DOHH2 (cell line): ENCODE data around the gene SCFD2.

Source experiments
- H3F3A ChIP-seq: fragments of 200-600 bp; sonication (generic), shearing (Covaris generic); 2 replicates; pipeline ENCODE4 v1.6.0; 2016; ENCODE audit warnings: antibody characterized with exemption, mild to moderate bottlenecking; ENCODE audit not compliant: control insufficient read depth, insufficient read depth
- H3K27ac ChIP-seq: fragments of 200-600 bp; sonication (generic); 2 replicates; pipeline ENCODE4 v1.5.1; 2014; ENCODE audit warnings: low read depth, mild to moderate bottlenecking, low read length, moderate library complexity
- H3K27me3 ChIP-seq: fragments of 200-600 bp; sonication (generic); 2 replicates; pipeline ENCODE4 v1.6.1; 2014; ENCODE audit warnings: mild to moderate bottlenecking, low read length, mixed read lengths; ENCODE audit not compliant: control insufficient read depth
- H3K36me3 ChIP-seq: fragments of 200-600 bp; sonication (generic); 2 replicates; pipeline ENCODE4 v1.6.1; 2014; ENCODE audit warnings: mild to moderate bottlenecking, low read length, moderate library complexity, mixed read lengths; ENCODE audit not compliant: control insufficient read depth
- H3K4me1 ChIP-seq: fragments of 200-600 bp; sonication (generic); 2 replicates; pipeline ENCODE4 v1.6.1; 2014; ENCODE audit warnings: mild to moderate bottlenecking, low read length, mixed read lengths; ENCODE audit not compliant: control insufficient read depth
- H3K4me2 ChIP-seq: fragments of 200-600 bp; sonication (generic); 2 replicates; pipeline ENCODE4 v1.6.0; 2014; ENCODE audit warnings: mild to moderate bottlenecking, low read length, moderate library complexity
- H3K4me3 ChIP-seq: fragments of 200-600 bp; sonication (generic); 2 replicates; pipeline ENCODE4 v1.5.1; 2014; ENCODE audit warnings: mild to moderate bottlenecking, low read length, mixed read lengths
- H3K79me2 ChIP-seq: fragments of 200-600 bp; sonication (generic); 2 replicates; pipeline ENCODE4 v1.6.1; 2014; ENCODE audit warnings: mild to moderate bottlenecking, low read length, mixed read lengths; ENCODE audit not compliant: control insufficient read depth
- H3K9me2 ChIP-seq: fragments of 200-600 bp; sonication (generic); replicated peaks from 2 replicates; pipeline ENCODE4 v1.6.1; 2014; ENCODE audit warnings: mild to moderate bottlenecking, low read length, mixed read lengths; ENCODE audit not compliant: control insufficient read depth
- H3K9me3 ChIP-seq: fragments of 200-600 bp; sonication (generic); 2 replicates; pipeline ENCODE4 v1.6.1; 2014; ENCODE audit warnings: antibody characterized with exemption, low read length, mixed read lengths; ENCODE audit not compliant: control insufficient read depth, insufficient read depth
- H4K20me1 ChIP-seq: fragments of 200-600 bp; sonication (generic); 2 replicates; pipeline ENCODE4 v1.6.0; 2014; ENCODE audit warnings: low read depth, mild to moderate bottlenecking, antibody characterized with exemption, low read length, moderate library complexity; ENCODE audit not compliant: control insufficient read depth, insufficient read depth
- EZH2phosphoT487 ChIP-seq: fragments of 200-600 bp; sonication (generic); IDR thresholded peaks from 2 replicates; pipeline ENCODE4 v1.6.1; 2017; ENCODE audit warnings: borderline replicate concordance, mild to moderate bottlenecking, antibody characterized with exemption, low read length, moderate library complexity, mixed read lengths
- TF ChIP-seq, protein P1 (sequence below): fragments of 200-600 bp; sonication (generic); IDR thresholded peaks from one replicate; pipeline ENCODE4 v1.5.1; 2014; ENCODE audit warnings: antibody characterized with exemption, mild to moderate bottlenecking, low read depth, low read length; ENCODE audit not compliant: poor library complexity, severe bottlenecking

Gene SCFD2

DNA sequence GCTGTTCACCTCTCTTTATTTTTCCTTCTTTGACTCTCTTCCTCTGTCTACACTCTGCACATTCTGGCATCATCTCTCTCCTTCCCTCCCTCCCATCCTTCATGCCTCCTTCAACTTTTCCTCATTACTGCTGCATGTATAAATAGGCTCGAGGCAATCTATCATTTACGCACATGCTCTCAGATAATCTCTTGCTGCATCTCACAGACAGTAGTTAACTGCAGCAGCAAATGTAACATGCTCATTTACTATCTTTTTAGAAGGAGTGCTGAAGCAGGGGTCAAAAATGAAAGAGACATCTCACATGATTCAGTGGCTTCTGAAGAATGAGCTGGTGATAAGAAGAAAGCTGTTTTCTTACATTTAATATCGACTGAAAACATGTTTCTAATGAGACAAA is 376.0 kb downstream of the SCFD2 start:
- H3K27ac ChIP-seq: no peak overlapping the region
- H3K4me3 ChIP-seq: no peak overlapping the region
- no peaks in the 10 kb centered on the region for H4K20me1 ChIP-seq
- H3K79me2 ChIP-seq: no peaks in the 10 kb centered on the region
- TF ChIP-seq, protein P1, sequence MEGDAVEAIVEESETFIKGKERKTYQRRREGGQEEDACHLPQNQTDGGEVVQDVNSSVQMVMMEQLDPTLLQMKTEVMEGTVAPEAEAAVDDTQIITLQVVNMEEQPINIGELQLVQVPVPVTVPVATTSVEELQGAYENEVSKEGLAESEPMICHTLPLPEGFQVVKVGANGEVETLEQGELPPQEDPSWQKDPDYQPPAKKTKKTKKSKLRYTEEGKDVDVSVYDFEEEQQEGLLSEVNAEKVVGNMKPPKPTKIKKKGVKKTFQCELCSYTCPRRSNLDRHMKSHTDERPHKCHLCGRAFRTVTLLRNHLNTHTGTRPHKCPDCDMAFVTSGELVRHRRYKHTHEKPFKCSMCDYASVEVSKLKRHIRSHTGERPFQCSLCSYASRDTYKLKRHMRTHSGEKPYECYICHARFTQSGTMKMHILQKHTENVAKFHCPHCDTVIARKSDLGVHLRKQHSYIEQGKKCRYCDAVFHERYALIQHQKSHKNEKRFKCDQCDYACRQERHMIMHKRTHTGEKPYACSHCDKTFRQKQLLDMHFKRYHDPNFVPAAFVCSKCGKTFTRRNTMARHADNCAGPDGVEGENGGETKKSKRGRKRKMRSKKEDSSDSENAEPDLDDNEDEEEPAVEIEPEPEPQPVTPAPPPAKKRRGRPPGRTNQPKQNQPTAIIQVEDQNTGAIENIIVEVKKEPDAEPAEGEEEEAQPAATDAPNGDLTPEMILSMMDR: no peak
- no peak for TF ChIP-seq EZH2phosphoT487
- no peaks in the 10 kb centered on the region for H3K4me1 ChIP-seq
- no peaks in the 10 kb centered on the region for H3K9me3 ChIP-seq
- no peak overlapping the region for H3K4me2 ChIP-seq
- no peaks in the 10 kb centered on the region for H3K27me3 ChIP-seq
- H3K9me2 ChIP-seq: no peaks in the 10 kb centered on the region
- H3F3A ChIP-seq: no peaks in the 10 kb centered on the region
- no peaks in the 10 kb centered on the region for H3K36me3 ChIP-seq

DNA sequence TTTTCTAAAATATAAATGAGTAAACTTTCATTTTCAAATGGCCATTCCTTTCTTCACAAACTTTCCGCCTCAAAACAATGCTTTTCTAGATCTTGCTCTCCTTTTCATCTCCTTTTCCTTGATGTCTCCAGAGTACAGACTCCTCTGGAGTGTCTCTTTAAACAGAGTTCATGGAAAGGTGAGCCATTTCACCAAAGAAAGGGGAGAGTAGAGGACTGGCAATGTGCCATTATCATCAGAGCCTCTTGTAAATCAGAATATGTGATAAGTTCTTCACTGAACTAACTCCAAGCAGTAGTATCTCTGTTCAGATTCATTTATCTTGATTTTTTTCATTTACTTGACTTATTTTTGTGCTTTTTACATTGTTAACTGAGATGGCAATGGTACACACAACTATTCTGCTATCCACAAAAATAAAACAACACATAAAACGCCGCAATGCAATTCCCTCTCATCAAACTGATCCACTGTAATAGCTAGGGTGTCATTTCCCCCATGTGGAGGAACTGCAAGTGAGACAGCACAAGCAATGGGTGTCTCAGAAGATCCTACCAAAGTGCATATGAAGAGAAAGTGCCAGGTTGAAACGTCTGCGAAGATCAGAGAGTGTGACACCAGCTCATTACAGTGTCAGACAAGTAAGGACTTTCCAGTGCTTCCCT is 378.3 kb downstream of the SCFD2 start:
- no peak for TF ChIP-seq EZH2phosphoT487
- TF ChIP-seq, protein P1: no peak
- H3K9me3 ChIP-seq: no peaks in the 10 kb centered on the region
- H3K4me3 ChIP-seq: no peak overlapping the region
- no peaks in the 10 kb centered on the region for H4K20me1 ChIP-seq
- H3K4me2 ChIP-seq: no peak overlapping the region
- no peak overlapping the region for H3K27ac ChIP-seq
- no peaks in the 10 kb centered on the region for H3K36me3 ChIP-seq
- peaks cover 13% of the 10 kb centered on the region for H3K4me1 ChIP-seq
- no peaks in the 10 kb centered on the region for H3K27me3 ChIP-seq
- no peaks in the 10 kb centered on the region for H3K79me2 ChIP-seq
- H3K9me2 ChIP-seq: no peaks in the 10 kb centered on the region
- no peaks in the 10 kb centered on the region for H3F3A ChIP-seq

DNA sequence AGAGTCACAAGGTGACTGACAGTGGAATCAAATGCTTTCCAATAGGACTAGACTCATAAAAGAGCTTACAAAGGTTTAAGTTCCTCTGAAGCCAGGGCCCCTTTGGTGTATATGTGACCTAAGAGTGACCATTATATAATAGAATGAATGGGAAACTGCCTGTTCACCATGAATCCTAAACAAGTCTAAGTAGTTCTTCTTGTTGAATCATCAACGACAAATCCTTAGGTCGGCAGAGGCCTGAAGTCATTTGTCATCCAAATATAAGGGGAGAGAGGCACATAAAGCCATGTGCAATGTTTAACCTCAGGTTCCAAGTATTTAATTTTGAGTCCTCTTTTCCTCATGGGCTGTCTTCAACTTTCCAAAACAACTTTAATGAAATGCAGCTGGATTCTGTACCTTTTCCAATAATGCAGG is 381.4 kb downstream of the SCFD2 start:
- no peaks in the 10 kb centered on the region for H4K20me1 ChIP-seq
- no peaks in the 10 kb centered on the region for H3K27me3 ChIP-seq
- no peaks in the 10 kb centered on the region for H3K9me3 ChIP-seq
- no peaks in the 10 kb centered on the region for H3K36me3 ChIP-seq
- H3K9me2 ChIP-seq: no peaks in the 10 kb centered on the region
- H3K4me2 ChIP-seq: no peak overlapping the region
- H3K4me1 ChIP-seq: peaks cover 13% of the 10 kb centered on the region
- no peak overlapping the region for H3K4me3 ChIP-seq
- no peaks in the 10 kb centered on the region for H3F3A ChIP-seq
- TF ChIP-seq, protein P1: no peak
- TF ChIP-seq EZH2phosphoT487: no peak
- no peak overlapping the region for H3K27ac ChIP-seq
- no peaks in the 10 kb centered on the region for H3K79me2 ChIP-seq
